HG03575 (cell line): Measurements from ENCODE around the gene FOXN3.
"Not testable (repeated sequence)": the region's sequence is repeated elsewhere in the genome, so short reads cannot be mapped to it uniquely, and the experiment has no call there.

Experiments used
- ATAC-seq: cut with Tn5 transposase; IDR thresholded peaks from one replicate; pipeline ENCODE4 v1.9.1; 2021; ENCODE audit not compliant: unreplicated experiment, insufficient number of reproducible peaks, low FRiP score; ENCODE audit errors: extremely low read depth

The FOXN3 gene

DNA sequence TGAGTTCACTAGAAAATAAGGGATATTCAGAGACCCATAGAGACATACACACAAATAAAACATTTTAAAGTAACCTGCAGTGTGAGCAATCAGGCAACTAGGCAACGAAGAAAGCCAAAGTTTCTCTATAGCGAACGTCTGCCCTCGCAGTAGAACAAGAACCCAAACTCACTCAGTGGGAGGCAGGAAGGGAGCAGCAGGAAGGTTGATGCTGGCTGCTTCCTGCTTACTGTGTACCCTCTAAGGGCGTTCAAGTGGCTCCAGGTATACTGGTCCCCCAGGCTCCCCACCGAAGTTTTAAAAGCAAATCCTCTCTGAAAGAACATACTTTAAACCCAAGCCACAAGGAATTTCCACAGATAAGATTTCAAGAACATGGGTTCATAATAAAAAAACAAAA lies 249.3 kb downstream of the FOXN3 start:
- no peak for ATAC-seq

DNA sequence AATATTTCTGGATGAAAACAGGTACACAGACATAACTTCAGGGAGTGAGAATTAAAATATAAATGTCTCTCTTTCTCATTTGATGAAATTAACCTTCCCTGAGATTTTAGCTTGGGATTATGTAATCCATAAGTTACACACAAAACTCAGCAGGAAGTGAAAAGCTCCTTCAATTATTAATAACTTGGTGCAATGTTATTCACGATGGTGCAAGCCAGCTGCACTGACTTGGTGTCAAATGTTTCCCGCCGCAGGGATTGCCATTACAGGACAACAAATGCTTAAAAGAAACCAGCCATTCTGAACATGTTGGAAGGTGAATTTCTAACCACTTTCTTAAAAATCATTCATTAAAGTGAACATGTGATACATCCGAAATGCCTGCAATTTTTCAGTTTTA lies 250.4 kb downstream of the FOXN3 start:
- ATAC-seq: no peak

DNA sequence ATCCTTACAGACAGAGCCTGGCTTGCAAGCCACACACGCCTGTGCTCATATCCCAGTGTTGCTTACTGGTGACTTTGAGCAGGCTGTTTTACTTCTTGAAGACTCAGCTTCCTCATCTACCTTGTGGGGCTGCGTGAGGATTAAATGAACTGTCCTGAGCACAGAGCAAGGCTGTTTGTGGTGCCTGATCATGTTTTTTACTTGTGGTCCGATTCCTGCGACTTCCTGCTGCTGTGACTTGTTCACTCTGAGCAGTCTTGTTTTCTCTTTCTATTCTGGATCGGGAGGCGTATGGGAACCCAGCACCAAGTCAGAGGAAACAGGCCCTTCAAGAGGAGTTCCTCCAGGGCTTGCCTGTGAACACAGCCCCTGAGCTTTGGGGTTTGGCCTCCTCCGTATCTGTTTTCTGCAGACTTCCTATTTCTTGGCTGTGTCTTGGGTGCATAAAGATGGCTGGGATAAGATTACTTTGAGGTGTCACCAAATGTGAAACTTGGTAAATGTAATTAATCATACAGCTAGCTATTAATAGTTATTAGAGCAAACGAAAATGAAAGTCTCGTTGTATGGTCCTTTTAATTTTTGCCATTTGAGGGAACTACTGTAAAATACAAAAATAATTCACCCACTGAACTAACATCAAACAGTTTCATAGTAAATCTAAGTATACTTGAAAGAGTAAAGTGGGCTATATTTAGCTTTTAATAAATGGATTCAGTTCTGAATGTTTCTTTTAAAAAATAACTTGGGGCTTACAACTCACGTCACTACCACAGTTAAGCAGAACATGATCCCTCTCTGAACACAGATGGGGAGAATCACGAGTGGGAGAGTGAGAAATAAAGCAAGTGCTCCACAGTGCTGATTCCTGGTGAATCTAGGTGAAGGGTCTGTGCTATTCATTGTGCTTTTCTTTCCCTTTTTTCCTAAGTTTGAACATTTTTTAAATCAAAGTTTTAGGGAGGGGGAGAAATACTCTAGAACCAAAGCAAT lies 251.5 kb downstream of the FOXN3 start:
- ATAC-seq: no peak

DNA sequence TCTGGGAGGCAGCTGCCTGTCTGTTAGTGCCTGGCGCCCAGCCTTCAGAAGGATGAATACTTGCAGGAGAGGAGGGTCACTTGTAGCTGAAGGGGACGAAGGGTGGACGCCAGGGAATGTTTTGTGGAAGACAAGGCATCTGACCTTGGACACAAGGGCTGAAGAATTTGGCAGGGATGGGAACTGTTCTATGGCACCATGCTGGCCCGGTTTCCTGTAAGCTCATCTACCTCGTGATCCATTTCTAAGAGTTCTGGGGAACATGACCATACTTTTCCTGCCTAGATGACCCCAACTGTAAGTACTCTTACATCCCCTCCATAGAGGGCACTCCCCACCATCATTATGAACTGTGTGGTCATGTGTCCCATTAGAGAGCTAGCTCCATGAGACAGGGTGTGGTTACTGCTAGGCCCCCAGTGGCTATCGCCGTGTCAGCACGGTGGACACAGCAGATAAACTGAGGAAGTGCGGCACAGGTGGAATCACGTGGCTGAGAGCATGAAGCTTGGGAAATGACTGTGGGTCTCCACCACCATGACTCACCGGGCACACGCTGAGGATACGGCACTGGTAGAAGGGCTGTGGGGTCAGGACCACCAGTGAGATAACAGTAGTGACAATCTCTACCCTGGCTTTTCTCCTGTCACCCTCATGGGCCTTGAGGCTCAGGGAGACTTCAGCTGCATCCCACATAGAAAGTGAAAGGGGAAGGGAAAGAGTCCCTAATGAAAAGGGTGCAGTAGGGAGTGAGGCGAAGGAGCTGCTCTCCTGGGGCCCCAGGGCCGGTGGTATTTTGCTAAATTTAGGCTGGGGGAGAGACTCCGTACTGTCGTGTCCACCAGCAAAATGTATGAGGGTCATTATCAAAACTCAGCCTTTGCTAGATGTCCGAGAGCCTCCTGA lies 252.6 kb downstream of the FOXN3 start:
- no peak for ATAC-seq

DNA sequence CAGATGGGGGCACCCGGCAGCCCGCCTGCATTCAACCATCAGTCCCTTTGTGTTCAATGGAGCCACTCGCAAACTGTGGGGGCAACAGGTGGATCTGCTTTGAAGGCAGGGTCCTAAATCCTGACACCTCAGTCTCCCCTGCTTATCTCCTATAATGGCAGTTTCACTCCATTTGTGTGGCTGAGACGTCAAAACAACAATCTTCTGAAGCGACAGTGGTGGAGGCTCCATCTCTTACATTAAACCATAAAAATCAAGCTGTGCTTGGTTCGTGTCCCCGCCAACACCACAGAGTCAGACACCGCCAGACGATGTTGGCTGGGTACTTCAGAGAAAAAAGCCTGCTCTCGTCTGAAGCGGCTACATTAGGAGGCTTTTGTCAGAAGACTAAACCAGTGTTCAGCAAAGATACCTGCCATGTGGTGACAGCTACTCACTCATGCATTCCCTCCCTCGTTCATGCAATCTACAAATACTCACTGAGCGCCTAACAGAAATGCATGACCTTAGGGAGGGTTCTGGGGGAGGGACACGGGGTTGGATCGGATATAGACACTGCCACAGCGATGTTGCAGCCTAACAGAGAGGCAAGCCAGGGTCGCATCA lies 253.9 kb downstream of the FOXN3 start:
- no peak for ATAC-seq

DNA sequence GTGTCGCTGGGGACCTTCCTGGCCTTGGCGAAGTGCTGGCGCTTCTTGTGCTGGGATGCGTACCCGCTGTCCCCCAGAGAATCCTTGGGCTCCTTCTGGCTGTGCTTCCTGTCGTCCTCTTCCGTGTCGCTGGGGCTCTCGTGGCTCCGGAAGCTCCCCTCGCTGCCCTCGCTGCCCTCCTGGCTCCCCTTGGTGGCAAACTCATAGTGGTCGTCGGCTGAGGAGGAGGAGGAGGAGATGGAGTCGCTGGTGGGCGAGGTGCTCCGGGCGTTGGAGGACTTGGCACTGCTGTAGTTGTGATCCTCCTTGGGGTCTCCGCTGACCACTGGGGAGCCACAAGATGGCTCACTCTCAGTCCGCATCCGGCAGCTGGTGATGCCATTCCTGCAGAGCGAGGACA lies 254.4 kb downstream of the FOXN3 start:
- no peak for ATAC-seq

DNA sequence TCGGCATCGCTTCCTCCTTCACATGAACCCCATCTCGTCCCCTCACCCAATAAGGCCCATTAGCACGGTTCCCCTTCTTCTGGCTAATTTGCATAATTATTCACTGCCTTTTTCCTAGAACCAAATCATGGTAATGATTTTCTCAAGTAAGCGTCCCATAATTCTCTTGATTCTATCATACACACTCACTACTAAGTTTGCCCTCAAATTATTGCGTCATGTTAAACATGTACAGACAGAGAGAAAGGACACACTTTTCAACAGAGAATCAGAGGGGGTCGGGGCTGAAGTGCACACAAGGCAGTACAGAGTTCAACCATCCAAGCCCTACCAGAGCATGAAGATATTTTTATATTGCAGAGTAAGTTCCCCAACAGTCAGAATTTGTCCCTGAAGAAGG lies 256.6 kb downstream of the FOXN3 start:
- no peak for ATAC-seq

DNA sequence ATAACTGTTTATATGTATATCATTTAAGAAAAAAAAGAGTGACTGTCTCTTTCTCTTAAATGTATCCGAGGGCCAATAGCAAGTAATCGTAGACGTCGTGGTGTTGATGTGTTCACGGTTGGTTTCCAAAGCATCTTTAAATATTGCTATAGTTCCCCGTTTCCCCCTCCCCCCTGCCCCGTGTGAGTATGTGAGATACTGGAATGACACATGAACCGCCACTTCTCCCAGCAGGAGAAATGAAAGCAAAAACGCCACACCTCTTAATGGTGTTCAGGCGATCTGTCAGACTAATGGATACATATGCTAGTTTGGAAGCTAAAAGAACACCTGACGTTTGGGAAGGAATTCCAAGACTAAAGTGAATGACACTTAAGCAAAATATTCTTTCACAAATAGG lies 258.3 kb downstream of the FOXN3 start:
- ATAC-seq: no peak

DNA sequence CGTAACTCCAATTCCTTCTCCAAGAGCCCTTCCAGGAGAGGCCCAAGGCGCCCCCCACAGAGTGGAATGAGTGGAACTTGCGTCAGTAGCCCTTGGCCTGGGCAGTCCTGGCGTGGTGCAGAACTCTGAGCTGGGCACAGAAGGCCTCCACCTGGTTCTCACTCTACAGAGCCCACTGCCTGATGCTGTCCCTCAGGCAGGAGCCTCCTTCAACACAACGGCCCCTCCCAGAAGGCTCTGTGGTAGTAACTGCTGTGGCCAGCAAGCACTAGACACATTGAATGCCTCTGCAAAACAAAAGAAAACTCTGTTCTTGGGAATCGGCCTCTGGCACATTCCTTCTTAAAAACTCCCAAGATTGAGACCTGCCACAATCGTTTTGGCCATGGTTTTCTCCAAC lies 258.9 kb downstream of the FOXN3 start:
- not testable (repeated sequence) for ATAC-seq

DNA sequence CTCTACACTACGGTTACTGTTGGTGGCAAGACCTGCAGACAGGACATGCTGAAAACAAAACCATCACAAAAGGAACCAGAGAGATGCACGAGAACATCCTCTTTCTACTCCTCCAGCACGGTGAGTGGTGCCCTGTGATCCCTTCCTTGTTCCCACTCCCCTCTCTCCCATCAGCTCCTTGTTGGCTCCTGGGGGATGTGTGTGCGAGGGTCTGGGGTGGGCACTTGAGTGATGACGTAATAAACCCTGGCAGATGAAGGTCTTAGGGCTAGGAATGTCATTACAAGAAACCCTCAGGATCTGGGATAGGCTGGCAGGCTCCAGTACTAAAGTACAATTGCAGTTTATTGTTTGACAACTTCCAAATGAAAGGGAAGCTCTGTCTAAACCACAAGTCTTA lies 261.5 kb downstream of the FOXN3 start:
- ATAC-seq: no peak

DNA sequence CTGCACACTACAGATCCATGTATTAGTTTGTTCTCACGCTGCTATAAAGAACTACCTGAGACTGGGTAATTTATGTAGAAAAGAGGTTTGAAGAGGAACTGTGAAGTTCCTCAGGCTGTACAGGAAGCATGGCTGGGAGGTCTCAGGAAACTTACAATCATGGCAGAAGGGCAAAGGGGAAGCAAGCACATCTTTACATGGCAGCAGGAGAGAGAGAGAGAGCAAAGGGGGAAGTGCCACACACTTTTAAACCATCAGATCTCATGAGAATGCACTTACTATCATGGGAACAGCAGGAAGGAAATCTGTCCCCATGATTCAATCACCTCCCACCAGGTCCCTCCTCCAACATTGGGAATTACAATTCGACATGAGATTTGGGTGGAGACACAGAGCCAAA lies 265.3 kb downstream of the FOXN3 start:
- not testable (repeated sequence) for ATAC-seq

DNA sequence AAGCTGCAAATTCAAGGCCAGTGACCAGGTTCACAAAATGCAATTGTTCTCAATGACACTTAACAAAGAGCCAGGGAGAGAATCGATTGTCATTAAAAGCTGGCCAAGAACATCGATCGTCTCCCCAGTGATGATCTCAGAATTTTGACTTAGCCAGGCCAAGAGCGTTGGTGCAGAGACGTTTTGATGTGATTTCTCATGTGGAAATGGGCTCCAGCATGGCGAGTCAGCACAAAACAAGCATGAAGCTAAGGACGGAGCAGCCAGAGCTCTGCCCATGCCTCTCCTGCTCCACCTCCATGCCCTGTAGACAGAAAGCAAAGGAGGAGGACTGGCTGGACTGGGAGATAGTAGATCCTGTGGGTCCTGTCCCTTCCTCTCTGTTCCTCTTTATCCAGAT lies 270.8 kb downstream of the FOXN3 start:
- no peak for ATAC-seq

DNA sequence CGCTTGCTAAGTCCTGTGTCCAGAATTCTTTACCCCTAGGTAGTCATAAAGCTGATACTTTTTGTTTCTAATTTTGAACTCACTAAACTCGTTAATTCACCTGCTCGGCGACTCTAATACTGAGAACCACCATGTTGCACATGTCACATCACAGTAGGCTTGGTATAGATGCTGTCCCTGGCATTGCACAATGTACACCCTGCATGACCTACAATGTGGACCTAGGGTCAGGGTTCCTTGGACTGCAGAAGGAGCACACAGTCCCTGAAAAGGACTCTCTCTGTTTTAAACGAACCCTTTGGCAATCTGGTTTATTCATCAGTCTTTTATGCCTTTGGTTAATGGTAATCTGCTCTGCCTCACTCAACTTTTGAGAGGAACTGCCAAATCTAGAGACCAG lies 272.4 kb downstream of the FOXN3 start:
- ATAC-seq: no peak

DNA sequence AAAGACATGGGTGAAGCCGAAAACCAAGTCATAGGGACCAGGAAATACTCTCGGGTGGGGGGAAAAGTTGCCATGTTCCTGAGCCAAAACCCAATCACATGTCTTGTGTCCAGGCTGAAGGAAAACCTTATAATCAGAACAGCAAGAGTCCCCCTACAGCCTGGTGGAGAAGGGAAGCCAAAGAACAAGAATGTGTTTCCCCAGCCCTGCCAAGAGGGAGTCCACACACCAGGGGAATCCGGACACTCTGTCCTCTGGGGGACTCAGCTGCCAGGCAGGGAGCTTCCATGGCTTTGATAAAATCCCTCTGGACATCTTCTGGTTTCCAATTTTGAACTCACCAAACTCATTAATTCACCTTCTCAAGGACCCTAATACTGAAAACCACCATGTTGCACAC lies 273.0 kb downstream of the FOXN3 start:
- ATAC-seq: no peak

DNA sequence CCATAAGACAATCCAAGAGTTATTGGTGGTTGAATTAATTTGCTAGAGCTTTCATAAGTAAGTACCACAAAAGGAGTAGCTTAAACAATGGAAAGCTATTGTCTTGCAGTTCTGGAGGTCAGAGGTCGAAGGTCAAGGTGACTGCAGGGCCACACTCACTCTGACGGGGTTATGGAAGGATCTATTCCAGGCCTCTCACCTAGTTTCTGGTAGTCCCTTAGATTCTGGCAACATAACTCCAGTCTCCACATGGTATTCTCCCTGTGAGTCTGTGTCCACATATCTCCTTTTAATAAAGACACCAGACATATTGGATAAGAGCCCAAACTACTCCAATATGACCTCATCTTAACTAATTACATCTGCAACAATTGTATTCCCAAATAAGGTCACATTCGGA lies 273.4 kb downstream of the FOXN3 start:
- ATAC-seq: no peak

DNA sequence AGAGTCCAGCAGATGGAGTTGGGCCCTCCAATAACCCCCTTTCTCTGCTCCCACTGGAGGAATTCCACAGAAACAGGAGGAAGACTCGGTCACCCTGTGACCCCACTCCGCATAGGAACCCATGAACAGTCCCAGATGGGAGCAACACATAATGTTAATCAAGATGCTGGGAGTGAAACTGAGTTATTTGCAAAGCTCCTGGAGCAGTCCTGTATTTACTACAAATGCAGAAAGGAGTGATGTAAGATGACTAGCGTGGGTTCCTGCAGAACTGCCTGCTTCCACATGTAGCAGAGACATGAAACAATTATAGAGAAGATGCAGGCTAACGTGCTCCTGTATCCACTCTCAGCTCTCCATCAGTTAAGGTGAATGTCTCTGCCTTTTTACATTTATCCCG lies 274.7 kb downstream of the FOXN3 start:
- ATAC-seq: no peak

DNA sequence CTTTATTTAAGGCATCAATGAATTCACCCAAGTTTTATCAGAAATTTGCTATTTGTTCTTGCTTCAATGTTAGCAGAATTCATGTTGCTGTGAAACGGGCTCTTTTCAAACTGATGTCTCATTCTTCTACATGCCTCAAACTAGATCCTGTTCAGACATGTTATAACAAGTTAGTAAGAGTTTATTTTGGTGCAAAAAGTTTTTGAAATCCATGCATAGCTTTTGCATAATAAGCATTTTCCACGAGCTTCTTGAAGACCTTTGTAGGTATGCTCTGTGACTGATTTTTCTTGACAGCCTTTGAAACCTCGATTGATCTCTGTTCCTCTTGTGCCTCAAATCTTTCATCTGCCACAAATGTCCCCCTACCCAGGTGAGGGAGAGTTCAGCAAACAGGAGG lies 275.2 kb downstream of the FOXN3 start:
- no peak for ATAC-seq

DNA sequence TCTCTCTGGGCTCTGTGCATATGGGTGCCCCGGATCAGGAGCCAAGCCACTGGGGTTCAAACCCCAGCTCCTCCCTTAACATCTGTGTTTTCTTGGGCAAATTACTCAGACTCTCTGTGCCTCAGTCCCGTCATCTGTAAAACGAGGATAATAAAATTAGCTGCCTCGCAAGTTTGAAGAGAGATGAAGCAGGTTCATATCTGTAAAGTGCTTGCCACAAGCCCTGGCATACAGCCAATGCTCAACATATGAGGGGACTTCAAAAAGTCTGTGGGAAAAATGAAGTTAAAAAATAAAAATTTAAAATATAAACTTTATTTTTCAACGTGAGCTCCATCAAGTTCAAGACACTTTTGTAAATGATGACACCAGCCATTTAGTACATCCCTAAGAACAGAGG lies 276.7 kb downstream of the FOXN3 start:
- ATAC-seq: no peak

DNA sequence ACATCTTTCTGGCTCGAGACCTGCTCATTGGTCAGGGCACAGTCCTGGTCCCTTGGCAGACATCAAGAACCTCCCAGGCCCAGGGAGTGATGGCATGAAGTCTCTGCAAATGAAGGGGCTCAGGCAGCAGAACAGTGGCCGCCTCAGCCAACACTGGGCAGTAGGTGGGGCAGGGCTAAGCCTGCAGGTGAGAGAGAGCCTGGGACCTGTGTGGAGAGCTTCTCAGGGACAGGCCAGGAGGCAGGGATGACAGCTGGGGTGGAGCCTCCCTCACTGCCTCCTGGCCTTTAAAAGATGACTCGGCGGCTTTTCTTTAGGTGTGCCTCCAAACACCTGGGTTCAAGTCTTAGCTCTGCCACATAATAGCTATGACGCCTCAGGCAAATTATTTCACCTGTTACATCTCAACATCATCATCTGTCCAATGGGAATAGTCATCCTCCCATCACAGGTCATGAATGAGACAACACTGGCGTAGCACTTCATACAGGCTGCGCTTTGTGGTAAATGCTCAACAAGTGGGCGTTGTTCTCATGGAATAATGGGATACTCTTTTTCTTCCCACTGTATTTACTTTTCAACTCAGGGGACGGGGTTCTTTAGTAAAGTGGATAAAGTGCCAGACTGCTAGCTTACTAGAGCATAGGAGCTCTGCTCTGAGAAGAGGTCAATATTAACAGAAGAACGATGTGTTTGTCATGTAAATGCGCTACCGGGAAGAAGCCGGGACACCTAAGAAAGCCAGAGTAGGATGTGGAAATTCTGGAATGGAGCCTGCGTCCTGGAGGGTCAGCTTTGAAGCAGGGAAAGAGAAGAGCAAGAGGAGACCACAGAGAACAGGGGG lies 277.4 kb downstream of the FOXN3 start:
- ATAC-seq: no peak
